Pons (tissue), 1 donor: Measurements from ENCODE around the gene PTCD1.
"Not testable (repeated sequence)": the region's sequence is repeated elsewhere in the genome, so short reads cannot be mapped to it uniquely, and the experiment has no call there.

Experiments
- DNase-seq: peaks from one replicate; pipeline ENCODE4 v3.0.0-alpha.2; 2016; ENCODE audit warnings: low spot score

The PTCD1 gene

GRCh38 chr7:99451936-99452335, 13.3 kb upstream of the PTCD1 start:
- DNase-seq = no peak

GRCh38 chr7:99449326-99449725, 10.7 kb upstream of the PTCD1 start:
- no peak for DNase-seq

- DNase-seq = no peak
These were observed 10.3 kb upstream of the PTCD1 start for GRCh38 chr7:99448855-99449254.

- DNase-seq = no peak
These were observed 9.3 kb upstream of the PTCD1 start for GRCh38 chr7:99447943-99448342.

- no peak for DNase-seq
These were observed 7.5 kb upstream of the PTCD1 start for GRCh38 chr7:99446096-99446495.

- no peak for DNase-seq
These were observed 1.6 kb upstream of the PTCD1 start for GRCh38 chr7:99440195-99440594.

GRCh38 chr7:99437946-99438572, 539 bp downstream of the PTCD1 start:
- no peak for DNase-seq

- DNase-seq = no peak
These were observed 5.4 kb downstream of the PTCD1 start for GRCh38 chr7:99433158-99433557.

GRCh38 chr7:99431756-99432540, 6.7 kb downstream of the PTCD1 start:
- not testable (repeated sequence) for DNase-seq

GRCh38 chr7:99429756-99430155, 8.8 kb downstream of the PTCD1 start:
- DNase-seq = no peak

GRCh38 chr7:99428972-99429566, 9.5 kb downstream of the PTCD1 start:
- no peak for DNase-seq

- no peak for DNase-seq
These were observed 13.5 kb downstream of the PTCD1 start for GRCh38 chr7:99424932-99425730.

GRCh38 chr7:99422625-99423024, 16.0 kb downstream of the PTCD1 start:
- DNase-seq = no peak

- DNase-seq = no peak
These were observed 16.4 kb downstream of the PTCD1 start for GRCh38 chr7:99422186-99422585.

- DNase-seq = no peak
These were observed 17.6 kb downstream of the PTCD1 start for GRCh38 chr7:99420986-99421385.

GRCh38 chr7:99420213-99420612, 18.4 kb downstream of the PTCD1 start:
- DNase-seq = no peak

GRCh38 chr7:99419323-99420021, 19.1 kb downstream of the PTCD1 start:
- no peak for DNase-seq

- DNase-seq = no peak
These were observed 20.3 kb downstream of the PTCD1 start for GRCh38 chr7:99418260-99418659.

GRCh38 chr7:99415513-99416127, 23.0 kb downstream of the PTCD1 start:
- DNase-seq = peak; percentile 44

GRCh38 chr7:99410635-99411034, 28.0 kb downstream of the PTCD1 start:
- DNase-seq = no peak

GRCh38 chr7:99409806-99410205, 28.8 kb downstream of the PTCD1 start:
- DNase-seq = no peak
